ENCODE measurements around the gene ABI3BP.

- TF ChIP-seq EZH2 (IDR thresholded peaks at IDR 0.05; ENCODE audit: borderline replicate concordance, control insufficient read depth, low read depth, low read length) (no peak), SREBF2 (IDR thresholded peaks at IDR 0.05; ENCODE audit: low read length) (no peak), RB1 (IDR thresholded peaks at IDR 0.05; ENCODE audit: borderline replicate concordance) (no peak), TCF12 (IDR thresholded peaks at IDR 0.05; ENCODE audit: low read depth, low read length) (no peak), BMI1 (IDR thresholded peaks at IDR 0.05; ENCODE audit: borderline replicate concordance) (no peak)
Observed at GRCh38 chr3:100776097-100776729, 217.0 kb downstream of the ABI3BP start.
